NCI-H1105 (cell line): Measurements from ENCODE around the gene ZBTB3.
A peak's percentile ranks its signal among the peaks of the same experiment; 100 is the strongest.
"Not testable (repeated sequence)": the region's sequence is repeated elsewhere in the genome, so short reads cannot be mapped to it uniquely, and the experiment has no call there.

Experiments used
- DNase-seq: peaks from one replicate; lab custom pipeline; 2025; lab: John Stamatoyannopoulos, UW

ZBTB3 gene

DNA sequence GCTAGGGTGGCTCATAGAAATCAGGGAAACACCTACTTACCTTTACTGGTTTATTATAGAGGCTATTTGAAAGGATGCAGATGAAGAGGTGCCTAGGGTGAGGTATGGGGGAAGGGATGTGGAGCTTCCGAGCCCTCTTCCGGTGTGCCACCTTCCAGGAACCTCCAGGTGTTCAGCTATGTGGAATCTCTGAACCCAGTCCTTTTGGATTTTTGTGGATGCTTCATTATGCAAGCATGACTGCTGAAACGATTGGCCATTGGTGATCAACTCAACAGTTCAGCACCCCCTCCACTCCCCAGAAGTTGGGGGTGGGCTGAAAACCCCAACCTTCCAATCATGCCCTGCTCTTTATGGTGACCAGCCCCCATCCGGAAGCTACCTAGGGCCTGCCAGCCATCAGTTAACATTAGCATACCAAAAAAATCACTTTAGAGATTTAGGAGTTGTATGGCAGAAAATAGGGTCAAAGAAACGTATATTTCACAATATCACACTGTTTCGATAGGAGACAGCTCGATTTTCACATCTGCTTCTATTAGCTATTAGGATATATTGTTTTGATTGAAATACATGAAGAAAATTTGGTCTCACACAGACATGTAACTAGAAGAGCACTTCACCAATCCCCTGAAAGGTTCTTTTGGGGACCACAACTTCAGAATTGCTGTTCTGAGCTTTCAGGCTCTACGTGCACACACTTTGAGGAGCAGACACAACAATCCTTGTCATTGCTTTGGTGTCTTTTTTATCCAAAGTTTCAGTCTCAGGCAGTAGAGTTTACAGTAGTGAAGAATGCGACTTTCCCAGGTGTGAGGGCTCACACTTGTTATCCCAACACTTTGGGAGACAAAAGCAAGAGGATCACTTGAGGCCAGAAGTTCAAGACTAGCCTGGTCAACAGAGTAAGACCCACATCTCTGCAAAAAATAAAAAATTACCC, 4.2 kb upstream of the ZBTB3 start:
- no peak for DNase-seq

- DNase-seq, result no peak
Observed at GRCh38 chr11:62755086-62755615, 1.2 kb upstream of the ZBTB3 start.

GRCh38 chr11:62752994-62753735, 795 bp downstream of the ZBTB3 start:
- no peak for DNase-seq

GRCh38 chr11:62752177-62752785, 1.7 kb downstream of the ZBTB3 start:
- no peak for DNase-seq

DNA sequence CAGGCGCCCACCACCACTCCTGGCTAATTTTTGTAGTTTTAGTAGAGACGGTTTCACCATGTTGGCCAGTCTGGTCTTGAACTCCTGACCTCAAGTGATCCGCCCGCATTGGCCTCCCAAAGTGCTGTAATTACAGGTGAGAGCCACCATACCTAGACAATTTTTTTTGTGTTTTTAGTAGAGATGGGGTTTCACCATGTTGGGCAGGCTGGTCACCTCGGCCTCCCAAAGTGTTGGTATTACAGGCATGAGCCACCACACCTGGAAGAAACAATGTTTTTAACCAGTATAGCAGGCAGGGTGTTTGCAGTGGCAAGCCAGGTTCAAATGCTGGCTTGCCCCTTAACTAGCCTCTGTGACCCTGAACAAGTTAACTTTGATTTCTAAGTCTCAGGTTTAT, 4.0 kb downstream of the ZBTB3 start:
- not testable (repeated sequence) for DNase-seq

DNA sequence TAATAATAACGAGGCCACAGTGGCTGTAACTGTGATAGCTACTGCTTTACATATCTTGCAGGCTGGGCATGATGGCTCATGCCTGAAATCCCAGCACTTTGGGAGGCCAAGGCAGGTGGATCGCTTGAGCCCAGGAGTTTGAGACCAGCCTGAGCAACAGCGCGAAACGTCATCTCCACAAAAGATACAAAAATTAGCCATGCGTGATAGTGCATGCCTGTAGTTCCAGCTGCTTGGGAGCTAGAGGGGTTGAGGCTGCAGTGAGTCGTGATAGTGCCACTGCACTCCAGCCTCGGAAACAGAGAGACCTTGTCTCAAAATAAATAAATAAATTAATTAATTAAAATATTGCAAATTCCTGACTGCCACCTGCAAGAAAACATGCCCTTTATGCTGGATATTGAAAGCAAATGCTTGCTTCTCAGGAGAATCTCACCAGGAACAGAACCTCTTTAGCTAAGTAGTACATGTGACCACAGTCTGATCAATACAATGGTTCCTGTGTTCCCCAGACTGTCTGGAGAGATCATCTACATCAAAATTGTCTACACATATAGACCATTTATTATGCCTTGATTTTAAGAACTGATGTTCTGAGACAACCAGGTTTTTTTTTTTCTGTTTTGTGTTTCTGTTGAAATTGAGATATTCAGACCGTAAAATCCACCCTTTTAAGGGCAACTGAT, 6.3 kb downstream of the ZBTB3 start:
- DNase-seq, result no peak

DNA sequence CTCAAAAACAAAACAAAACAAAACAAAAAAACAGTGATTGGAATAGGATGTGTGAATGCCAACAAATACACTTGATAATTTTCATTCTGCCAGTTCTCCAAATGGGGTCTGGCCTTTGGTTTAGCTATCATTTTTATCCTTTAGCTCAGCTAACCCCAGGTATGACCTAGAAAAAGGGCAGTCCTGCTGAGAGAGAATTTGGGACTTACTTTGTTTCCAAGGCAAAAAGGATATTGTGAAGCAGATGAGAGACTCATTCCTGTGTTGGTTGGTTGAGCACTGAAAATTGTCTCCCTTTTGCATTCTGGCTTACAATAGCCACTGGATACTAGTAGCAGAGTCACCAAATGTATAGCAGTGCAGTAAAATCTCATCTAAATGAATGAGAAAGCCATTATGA, 16.8 kb downstream of the ZBTB3 start:
- DNase-seq, result no peak

GRCh38 chr11:62732830-62733229, 21.1 kb downstream of the ZBTB3 start:
- no peak for DNase-seq

DNA sequence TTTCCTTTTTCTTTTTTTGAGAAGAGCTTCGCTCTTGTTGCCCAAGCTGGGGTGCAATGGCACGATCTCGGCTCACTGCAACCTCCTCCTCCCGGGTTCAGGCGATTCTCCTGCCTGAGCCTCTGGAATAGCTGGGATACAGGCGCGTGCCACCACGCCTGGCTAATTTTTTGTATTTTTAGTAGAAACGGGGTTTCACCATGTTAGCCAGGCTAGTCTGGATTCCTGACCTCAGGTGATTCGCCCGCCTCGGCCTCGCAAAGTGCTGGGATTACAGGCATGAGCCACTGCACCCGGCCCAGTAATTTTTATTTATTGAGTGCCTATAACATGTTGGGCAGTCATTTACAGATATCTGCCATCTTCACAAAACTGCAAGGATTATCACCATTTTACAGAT, 23.9 kb downstream of the ZBTB3 start:
- not testable (repeated sequence) for DNase-seq

DNA sequence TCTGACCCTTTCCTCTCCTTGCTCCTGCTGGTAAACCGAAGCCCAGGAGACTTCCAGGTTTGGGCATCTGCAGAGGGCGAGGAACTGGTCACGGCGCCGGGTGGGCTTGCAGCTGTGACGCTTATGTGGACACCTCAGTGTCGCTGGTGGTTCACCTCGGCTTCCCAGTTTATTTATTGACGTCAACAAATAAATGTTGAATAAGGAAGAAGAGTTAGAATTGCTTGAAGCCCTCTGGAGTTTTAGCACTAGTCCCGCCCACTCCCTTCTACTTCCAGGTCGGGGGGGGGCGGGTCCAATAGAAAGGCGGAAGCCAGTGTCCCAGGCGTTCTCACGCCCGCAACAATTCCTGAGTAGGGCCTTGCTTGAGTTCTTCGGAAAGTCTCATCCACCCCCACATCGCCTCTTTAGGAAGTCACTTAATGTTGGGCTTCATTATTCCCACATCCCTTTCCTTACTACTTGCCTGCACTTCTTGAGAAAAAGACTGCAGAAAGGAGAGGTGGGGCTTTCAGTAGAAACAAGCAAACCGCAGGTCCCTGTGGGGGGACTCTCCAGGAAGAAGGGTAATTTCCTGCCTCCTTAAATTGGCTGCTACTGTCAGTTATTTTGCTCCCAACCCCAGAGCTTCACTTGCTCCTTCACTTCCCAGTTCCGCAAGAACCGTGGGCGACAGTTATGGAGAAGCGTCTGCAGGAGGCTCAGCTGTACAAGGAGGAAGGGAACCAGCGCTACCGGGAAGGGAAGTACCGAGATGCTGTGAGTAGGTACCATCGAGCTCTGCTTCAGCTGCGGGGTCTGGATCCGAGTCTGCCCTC, 25.6 kb downstream of the ZBTB3 start, which contains the start of gene TTC9C:
Gene TTC9C, plus strand, starts transcription at position 316 of the 818 bp plus-strand sequence. Its CDS starts 363 bp downstream, at position 679.
- peak; percentile 87 for DNase-seq

- peak; percentile 99 for DNase-seq
Observed at GRCh38 chr11:62727872-62728170, 26.1 kb downstream of the ZBTB3 start.

DNA sequence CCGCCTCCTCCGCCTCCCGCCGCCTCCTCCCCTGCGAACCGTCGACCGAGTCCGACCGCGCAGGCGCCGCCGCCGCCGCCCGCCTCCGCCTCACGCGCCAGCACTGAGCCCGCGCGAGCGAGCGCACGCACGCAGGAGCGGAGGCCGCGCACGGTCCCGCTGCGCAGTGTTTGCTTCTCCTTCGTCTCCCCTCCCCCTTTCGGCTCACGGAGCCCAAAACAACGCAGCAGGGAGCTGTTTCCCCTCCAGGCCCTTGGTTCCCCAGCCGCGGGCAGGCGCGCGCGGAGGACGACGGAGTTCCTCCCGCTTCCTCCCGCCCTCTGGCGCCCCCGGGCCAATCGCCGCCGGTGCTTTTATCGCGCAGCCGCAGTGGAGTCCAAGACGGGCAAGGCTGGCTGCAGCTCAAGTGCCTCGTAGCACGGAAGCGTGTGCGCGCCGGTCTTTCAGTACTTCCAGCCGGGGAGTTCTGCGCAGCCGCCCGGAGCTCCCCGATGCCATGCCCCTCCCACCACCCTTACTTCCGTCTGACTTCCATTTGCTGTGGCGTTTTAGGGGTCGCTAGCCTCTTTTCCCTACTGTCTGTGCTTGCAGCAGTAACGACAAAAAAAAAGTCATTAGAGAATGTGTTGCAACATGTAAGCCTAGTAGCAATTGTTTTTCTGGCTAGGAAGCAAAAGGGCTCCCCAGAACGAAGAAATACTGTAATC, 26.6 kb downstream of the ZBTB3 start, which contains the start of gene HNRNPUL2:
Gene HNRNPUL2, minus strand, starts transcription at position 293 of the 707 bp plus-strand sequence. CDS start 301 bp downstream, outside the sequence.
- peak; percentile 99 for DNase-seq

- DNase-seq, result no peak
Observed at GRCh38 chr11:62726915-62727164, 27.1 kb downstream of the ZBTB3 start.

GRCh38 chr11:62726156-62726914, 27.6 kb downstream of the ZBTB3 start:
- DNase-seq, result no peak

DNA sequence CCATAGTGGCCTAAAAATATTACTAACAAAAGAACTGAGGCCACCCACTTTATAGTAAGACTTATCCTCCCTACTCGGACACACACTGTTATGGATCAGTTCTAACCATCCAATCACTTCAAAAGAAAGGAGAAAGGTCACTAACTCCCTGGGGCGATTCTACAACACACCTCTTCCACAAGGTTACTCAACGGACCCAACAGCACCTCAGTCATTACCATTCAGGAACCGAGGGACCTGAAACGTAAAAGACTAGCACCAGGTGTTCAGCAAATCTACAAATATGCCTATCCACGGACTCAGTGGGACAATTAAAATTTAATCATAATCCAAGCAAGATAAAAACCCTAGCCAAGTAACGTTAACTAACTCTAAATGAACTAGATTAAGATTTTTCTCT, 28.3 kb downstream of the ZBTB3 start:
- DNase-seq, result no peak

DNA sequence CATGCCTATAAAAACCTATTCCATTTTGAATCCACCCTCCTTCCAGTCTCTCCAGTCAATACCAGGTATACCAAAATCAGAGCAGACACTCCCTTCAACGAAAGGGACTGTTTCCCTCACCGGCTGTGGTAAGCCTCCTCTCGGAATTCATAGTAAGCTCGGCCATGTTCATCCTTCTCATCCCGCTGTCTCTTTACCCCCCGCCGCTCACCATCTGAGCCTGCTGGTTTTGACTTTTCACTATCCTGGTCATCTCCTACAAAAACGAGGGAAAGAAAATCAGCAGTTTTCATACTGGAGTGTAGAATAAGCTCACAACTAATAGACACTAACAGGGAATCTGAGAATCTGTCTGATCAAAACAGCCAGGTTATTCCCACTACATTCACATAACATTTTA, 29.8 kb downstream of the ZBTB3 start:
- no peak for DNase-seq

GRCh38 chr11:62721994-62722393, 32.0 kb downstream of the ZBTB3 start:
- no peak for DNase-seq

GRCh38 chr11:62719302-62719978, 34.5 kb downstream of the ZBTB3 start:
- DNase-seq, result no peak

DNA sequence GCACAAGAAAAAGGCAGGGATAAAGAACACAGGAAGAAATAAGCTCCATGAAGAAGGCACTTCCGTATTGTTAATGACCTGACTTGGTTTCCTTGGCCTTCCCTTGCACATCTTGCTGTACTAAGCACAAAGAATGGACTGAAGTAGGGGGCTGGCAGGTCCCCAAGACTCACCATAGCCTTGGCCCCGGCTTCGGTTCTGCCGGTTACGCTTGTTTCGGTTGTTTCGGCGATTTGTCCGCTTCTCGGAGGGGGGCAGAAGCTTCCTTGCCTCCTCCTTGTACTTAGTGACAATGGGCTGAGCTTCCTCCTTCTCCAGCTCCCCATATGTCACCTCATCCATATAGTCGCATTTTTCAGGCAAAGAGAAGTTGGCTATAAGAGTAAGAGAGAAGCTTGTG, 37.1 kb downstream of the ZBTB3 start:
- DNase-seq, result no peak
